ENCODE data around the gene S100A1.

Gene S100A1

GRCh38 chr1:153679337-153680119 lies 51.3 kb downstream of the S100A1 start:
- CTCF ChIA-PET, result interaction anchor here (0.6 to 1.9 kb wide), 8 partner anchors 29 to 427 kb away, joined by 3 to 11 read pairs (median 3); no protein-coding TSS in a partner anchor
- H3K27ac ChIP-seq, result no peak overlapping the region
- POLR2A ChIA-PET (ENCODE audit: low non-redundant PET), result no interaction called here

GRCh38 chr1:153680120-153680403 lies 51.8 kb downstream of the S100A1 start:
- CTCF ChIA-PET, result interaction anchor here (0.6 to 0.7 kb wide), 5 partner anchors 25 to 360 kb away, joined by 3 to 4 read pairs (median 4); no protein-coding TSS in a partner anchor
- DNase-seq (ENCODE audit: low spot score), result no peak
- TF ChIP-seq CTCF (conservative IDR thresholded peaks at IDR 0.05; ENCODE audit: low read depth), result no peak

More at GRCh38 chr1:153679337-153680119, 51.3 kb downstream of the S100A1 start:
- no peak for DNase-seq (ENCODE audit: low spot score)
- TF ChIP-seq CTCF (conservative IDR thresholded peaks at IDR 0.05; ENCODE audit: low read depth), result peak; percentile 28; the same call in 1 of the 2 replicates

More at GRCh38 chr1:153680120-153680403, 51.8 kb downstream of the S100A1 start:
- H3K27ac ChIP-seq, result no peak overlapping the region
- POLR2A ChIA-PET (ENCODE audit: low non-redundant PET), result no interaction called here
